ENCODE measurements around the gene CAT.
A peak's percentile ranks its signal among the peaks of the same experiment; 100 is the strongest.

DNA sequence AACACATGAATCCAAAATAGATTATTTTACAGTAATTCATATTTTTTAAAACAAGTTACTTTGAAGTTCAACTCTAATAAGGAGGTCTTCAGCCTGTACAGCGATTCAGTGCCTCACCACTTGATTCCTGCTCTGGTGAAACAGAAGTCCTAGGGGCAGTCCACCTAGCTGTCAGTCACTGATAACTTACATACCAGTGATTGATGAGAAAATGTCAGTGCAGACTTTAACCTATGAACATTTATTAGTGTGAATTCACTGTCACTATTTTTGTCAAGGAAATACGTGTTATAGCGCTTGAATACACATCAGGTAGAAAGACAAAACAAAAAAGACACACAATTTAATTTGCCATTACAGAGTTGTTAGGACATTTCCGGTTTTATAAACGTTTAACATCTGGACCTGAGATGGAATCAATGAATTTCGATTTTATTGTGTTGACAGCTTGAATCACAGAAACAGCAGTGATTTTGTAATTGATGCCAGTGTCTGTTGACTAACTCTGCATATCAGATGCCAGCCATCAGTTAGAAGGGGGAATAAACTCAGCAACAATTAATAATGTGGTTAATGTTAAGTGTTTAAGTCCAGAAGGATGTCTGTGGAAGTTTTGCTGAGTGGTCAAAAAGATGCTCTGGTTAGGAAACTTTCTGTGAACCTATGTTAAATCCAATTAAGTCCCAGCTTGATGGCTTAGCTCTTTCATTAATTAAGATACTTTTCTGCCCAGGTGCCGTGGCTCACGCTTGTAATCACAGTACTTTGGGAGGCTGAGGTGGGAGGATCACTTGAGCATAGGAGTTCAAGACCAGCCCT, 40.3 kb downstream of the CAT start:
- TF ChIP-seq, protein P1, sequence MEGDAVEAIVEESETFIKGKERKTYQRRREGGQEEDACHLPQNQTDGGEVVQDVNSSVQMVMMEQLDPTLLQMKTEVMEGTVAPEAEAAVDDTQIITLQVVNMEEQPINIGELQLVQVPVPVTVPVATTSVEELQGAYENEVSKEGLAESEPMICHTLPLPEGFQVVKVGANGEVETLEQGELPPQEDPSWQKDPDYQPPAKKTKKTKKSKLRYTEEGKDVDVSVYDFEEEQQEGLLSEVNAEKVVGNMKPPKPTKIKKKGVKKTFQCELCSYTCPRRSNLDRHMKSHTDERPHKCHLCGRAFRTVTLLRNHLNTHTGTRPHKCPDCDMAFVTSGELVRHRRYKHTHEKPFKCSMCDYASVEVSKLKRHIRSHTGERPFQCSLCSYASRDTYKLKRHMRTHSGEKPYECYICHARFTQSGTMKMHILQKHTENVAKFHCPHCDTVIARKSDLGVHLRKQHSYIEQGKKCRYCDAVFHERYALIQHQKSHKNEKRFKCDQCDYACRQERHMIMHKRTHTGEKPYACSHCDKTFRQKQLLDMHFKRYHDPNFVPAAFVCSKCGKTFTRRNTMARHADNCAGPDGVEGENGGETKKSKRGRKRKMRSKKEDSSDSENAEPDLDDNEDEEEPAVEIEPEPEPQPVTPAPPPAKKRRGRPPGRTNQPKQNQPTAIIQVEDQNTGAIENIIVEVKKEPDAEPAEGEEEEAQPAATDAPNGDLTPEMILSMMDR (IDR thresholded peaks at IDR 0.05) = no peak
- TF ChIP-seq, protein P2, sequence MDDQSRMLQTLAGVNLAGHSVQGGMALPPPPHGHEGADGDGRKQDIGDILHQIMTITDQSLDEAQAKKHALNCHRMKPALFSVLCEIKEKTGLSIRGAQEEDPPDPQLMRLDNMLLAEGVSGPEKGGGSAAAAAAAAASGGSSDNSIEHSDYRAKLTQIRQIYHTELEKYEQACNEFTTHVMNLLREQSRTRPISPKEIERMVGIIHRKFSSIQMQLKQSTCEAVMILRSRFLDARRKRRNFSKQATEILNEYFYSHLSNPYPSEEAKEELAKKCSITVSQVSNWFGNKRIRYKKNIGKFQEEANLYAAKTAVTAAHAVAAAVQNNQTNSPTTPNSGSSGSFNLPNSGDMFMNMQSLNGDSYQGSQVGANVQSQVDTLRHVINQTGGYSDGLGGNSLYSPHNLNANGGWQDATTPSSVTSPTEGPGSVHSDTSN (IDR thresholded peaks at IDR 0.05) = no peak
- TF ChIP-seq TEAD4 (IDR thresholded peaks at IDR 0.05; ENCODE audit: borderline replicate concordance, insufficient read depth) = no peak
- TF ChIP-seq FOXJ3 (CRISPR knock-in tag; IDR thresholded peaks at IDR 0.05) = no peak
- TF ChIP-seq EP300 (IDR thresholded peaks at IDR 0.05; ENCODE audit: borderline replicate concordance in 1 of 2, low read depth in 1 of 2, low read length in 1 of 2) = peak in 1 of 2 experiments; percentile 16; a peak in 1 of 4 replicates
